Left renal pelvis (tissue), 4 donors: Measurements from ENCODE around the gene LRCH1. TPM values are rescaled to one million over a fixed set of nuclear protein-coding genes. Genes with fewer than 3 reads are reported as not detected.
A peak's percentile ranks its signal among the peaks of the same experiment; 100 is the strongest.

Experiments
- DNase-seq, 4 donors: peaks; one replicate each; pipeline ENCODE4 v3.0.0-alpha.2; 2013; ENCODE audit warnings: low read depth in 4 of 4, low spot score in 3 of 4
- polyA plus RNA-seq, 4 donors: library from polyadenylated mRNA; unstranded; fragments of 120-200 nt; gene quantifications; one replicate each; pipeline ENCODE4 v1.2.1, GENCODE V29; 2013; ENCODE audit not compliant: insufficient read length in 4 of 4

The LRCH1 gene
- polyA plus RNA-seq, 4 donors: 29.4 to 37.5 (median 30.6) TPM

- DNase-seq: no peak
Observed at GRCh38 chr13:46607768-46608564, 55.0 kb downstream of the LRCH1 start.

GRCh38 chr13:46609052-46609451 is 56.1 kb downstream of the LRCH1 start:
- no peak for DNase-seq

- DNase-seq: no peak
Observed at GRCh38 chr13:46609726-46610125, 56.8 kb downstream of the LRCH1 start.

- DNase-seq: no peak
Observed at GRCh38 chr13:46612267-46612666, 59.3 kb downstream of the LRCH1 start.

- no peak for DNase-seq
Observed at GRCh38 chr13:46613409-46614049, 60.6 kb downstream of the LRCH1 start.

GRCh38 chr13:46614582-46614981 is 61.6 kb downstream of the LRCH1 start:
- no peak for DNase-seq

GRCh38 chr13:46615888-46616531 is 63.0 kb downstream of the LRCH1 start:
- DNase-seq: peak in 3 of 4 donors; percentile 43 to 49 (median 45)

- no peak for DNase-seq
Observed at GRCh38 chr13:46617229-46617721, 64.3 kb downstream of the LRCH1 start.

GRCh38 chr13:46617885-46618284 is 64.9 kb downstream of the LRCH1 start:
- DNase-seq: no peak

GRCh38 chr13:46618694-46619254 is 65.8 kb downstream of the LRCH1 start:
- no peak for DNase-seq

GRCh38 chr13:46620029-46620428 is 67.1 kb downstream of the LRCH1 start:
- DNase-seq: no peak

- DNase-seq: no peak
Observed at GRCh38 chr13:46620471-46620870, 67.5 kb downstream of the LRCH1 start.

- DNase-seq: no peak
Observed at GRCh38 chr13:46621133-46621532, 68.2 kb downstream of the LRCH1 start.

GRCh38 chr13:46621792-46622629 is 69.0 kb downstream of the LRCH1 start:
- no peak for DNase-seq

GRCh38 chr13:46622630-46623256 is 69.8 kb downstream of the LRCH1 start:
- DNase-seq: no peak

GRCh38 chr13:46624353-46624752 is 71.4 kb downstream of the LRCH1 start:
- DNase-seq: no peak

GRCh38 chr13:46624821-46625220 is 71.9 kb downstream of the LRCH1 start:
- DNase-seq: no peak

GRCh38 chr13:46627462-46627861 is 74.5 kb downstream of the LRCH1 start:
- DNase-seq: no peak

GRCh38 chr13:46628622-46629365 is 75.8 kb downstream of the LRCH1 start:
- DNase-seq: no peak
